Liver (tissue), 3 donors: Measurements from ENCODE around the gene RIC8B.

ENCODE experiments used
- GABPA ChIP-seq, 2 donors: IDR thresholded peaks in 1 of 2; conservative IDR thresholded peaks in 1 of 2; 2 replicates each; pipeline ENCODE4 v1.6.1; 2016; ENCODE audit warnings: antibody characterized with exemption in 2 of 2, mild to moderate bottlenecking in 1 of 2, moderate library complexity in 1 of 2
- RAD21 ChIP-seq, 2 donors: IDR thresholded peaks; 2 replicates each; pipeline ENCODE4 v1.6.1; 2016; ENCODE audit warnings: antibody characterized with exemption in 2 of 2, mild to moderate bottlenecking in 2 of 2
- TAF1 ChIP-seq: conservative IDR thresholded peaks from 2 replicates; pipeline ENCODE4 v1.6.1; 2016; ENCODE audit warnings: antibody characterized with exemption, mild to moderate bottlenecking
- YY1 ChIP-seq: IDR thresholded peaks from 2 replicates; pipeline ENCODE4 v1.6.1; 2016; ENCODE audit warnings: antibody characterized with exemption, mild to moderate bottlenecking
- TF ChIP-seq, protein P1 (sequence below): fragments of 150-350 bp; IDR thresholded peaks from 2 replicates; pipeline ENCODE4 v1.5.1; 2017; ENCODE audit warnings: improper control_type of control experiment, low read depth, low read length; ENCODE audit not compliant: missing input control
- TF ChIP-seq, protein P2 (sequence below): IDR thresholded peaks from 2 replicates; pipeline ENCODE4 v1.6.1; 2016; ENCODE audit warnings: antibody characterized with exemption, mild to moderate bottlenecking
- donor health status: healthy.
- donor health status: healthy.

DNA sequence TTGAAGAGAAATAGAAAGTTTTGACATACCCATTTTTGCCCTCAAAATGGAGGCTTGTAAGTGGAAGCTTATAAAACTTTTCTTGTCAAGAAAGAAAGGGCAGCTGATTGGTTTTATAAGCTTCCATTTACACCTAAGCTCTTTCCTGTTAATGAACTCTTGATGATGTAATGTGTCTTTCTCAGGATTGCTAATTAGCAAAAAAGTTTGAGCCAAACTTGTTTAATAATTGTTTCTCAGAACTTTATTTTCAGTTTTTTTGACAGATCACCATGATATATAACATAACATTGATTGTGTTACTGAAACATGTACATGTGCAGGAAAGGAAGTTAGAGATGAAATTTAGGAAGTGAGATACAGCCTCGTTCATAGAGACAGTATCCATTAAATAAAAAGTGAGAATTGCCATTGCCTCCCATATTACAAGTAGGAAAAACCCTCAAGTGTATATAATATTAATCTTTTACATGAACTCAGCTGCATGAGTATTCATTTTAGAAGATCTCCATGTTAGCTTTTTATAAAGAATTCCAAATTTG, 26.8 kb downstream of the RIC8B start:
- TF ChIP-seq GABPA (IDR thresholded peaks at IDR 0.05 in 1 of 2, conservative IDR thresholded peaks at IDR 0.05 in 1 of 2) (no peak), RAD21 (IDR thresholded peaks at IDR 0.05) (no peak), TAF1 (no peak), YY1 (no peak)
- TF ChIP-seq, protein P1, sequence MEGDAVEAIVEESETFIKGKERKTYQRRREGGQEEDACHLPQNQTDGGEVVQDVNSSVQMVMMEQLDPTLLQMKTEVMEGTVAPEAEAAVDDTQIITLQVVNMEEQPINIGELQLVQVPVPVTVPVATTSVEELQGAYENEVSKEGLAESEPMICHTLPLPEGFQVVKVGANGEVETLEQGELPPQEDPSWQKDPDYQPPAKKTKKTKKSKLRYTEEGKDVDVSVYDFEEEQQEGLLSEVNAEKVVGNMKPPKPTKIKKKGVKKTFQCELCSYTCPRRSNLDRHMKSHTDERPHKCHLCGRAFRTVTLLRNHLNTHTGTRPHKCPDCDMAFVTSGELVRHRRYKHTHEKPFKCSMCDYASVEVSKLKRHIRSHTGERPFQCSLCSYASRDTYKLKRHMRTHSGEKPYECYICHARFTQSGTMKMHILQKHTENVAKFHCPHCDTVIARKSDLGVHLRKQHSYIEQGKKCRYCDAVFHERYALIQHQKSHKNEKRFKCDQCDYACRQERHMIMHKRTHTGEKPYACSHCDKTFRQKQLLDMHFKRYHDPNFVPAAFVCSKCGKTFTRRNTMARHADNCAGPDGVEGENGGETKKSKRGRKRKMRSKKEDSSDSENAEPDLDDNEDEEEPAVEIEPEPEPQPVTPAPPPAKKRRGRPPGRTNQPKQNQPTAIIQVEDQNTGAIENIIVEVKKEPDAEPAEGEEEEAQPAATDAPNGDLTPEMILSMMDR = no peak
- TF ChIP-seq, protein P2, sequence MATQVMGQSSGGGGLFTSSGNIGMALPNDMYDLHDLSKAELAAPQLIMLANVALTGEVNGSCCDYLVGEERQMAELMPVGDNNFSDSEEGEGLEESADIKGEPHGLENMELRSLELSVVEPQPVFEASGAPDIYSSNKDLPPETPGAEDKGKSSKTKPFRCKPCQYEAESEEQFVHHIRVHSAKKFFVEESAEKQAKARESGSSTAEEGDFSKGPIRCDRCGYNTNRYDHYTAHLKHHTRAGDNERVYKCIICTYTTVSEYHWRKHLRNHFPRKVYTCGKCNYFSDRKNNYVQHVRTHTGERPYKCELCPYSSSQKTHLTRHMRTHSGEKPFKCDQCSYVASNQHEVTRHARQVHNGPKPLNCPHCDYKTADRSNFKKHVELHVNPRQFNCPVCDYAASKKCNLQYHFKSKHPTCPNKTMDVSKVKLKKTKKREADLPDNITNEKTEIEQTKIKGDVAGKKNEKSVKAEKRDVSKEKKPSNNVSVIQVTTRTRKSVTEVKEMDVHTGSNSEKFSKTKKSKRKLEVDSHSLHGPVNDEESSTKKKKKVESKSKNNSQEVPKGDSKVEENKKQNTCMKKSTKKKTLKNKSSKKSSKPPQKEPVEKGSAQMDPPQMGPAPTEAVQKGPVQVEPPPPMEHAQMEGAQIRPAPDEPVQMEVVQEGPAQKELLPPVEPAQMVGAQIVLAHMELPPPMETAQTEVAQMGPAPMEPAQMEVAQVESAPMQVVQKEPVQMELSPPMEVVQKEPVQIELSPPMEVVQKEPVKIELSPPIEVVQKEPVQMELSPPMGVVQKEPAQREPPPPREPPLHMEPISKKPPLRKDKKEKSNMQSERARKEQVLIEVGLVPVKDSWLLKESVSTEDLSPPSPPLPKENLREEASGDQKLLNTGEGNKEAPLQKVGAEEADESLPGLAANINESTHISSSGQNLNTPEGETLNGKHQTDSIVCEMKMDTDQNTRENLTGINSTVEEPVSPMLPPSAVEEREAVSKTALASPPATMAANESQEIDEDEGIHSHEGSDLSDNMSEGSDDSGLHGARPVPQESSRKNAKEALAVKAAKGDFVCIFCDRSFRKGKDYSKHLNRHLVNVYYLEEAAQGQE = no peak
